Measurements from ENCODE around the gene ZNF394. TPM values are rescaled to one million over a fixed set of nuclear protein-coding genes. Genes with fewer than 3 reads are reported as not detected.

ZNF394 gene
- total and polyA plus RNA-seq, 2 of the 4 experiments (the other 2 are of a cell fraction) = 10.9 to 24.7 TPM

- Histone ChIP-seq H2BK120ac (ENCODE audit: low read depth, low read length) (no peak overlapping the region), H2BK20ac (ENCODE audit: low read depth, low read length) (no peak overlapping the region), H3K4me2 (ENCODE audit: low read depth, low read length) (no peak overlapping the region), H4K91ac (ENCODE audit: insufficient read depth, low read depth, low read length) (no peak overlapping the region), H2AFZ (replicated peaks; ENCODE audit: low read length, poor library complexity) (no peak overlapping the region), H4K8ac (ENCODE audit: low read depth in 2 of 2, low read length in 2 of 2) (no peak overlapping the region), H2AK5ac (ENCODE audit: low read depth, low read length) (no peak overlapping the region), H3K36me3 (ENCODE audit: control insufficient read depth, insufficient read depth, low read length) (peaks cover 33% of the 10 kb centered on the region), H3K9me1 (ENCODE audit: insufficient read depth, low read length) (no peaks in the 10 kb centered on the region), H3K9ac (ENCODE audit: low read depth, low read length) (no peak overlapping the region), H2AK9ac (replicated peaks; ENCODE audit: low read depth, low read length, poor library complexity) (no peak overlapping the region), H4K20me1 (ENCODE audit: insufficient read depth, low read length) (no peaks in the 10 kb centered on the region), H3K9me3 (ENCODE audit: control insufficient read depth, insufficient read depth, low read length) (peaks cover 29% of the 10 kb centered on the region), H2BK5ac (ENCODE audit: low read depth, low read length, poor library complexity, severe bottlenecking) (no peak overlapping the region), H3K14ac (replicated peaks; ENCODE audit: low read depth, low read length) (no peak overlapping the region), H3K4ac (ENCODE audit: low read depth, low read length) (no peak overlapping the region), H3K56ac (ENCODE audit: extremely low read depth, insufficient read depth, low read length) (no peak overlapping the region), H3K4me1 (ENCODE audit: control insufficient read depth, insufficient read depth, low read length) (no peaks in the 10 kb centered on the region), H3K18ac (ENCODE audit: low read depth, low read length) (no peak overlapping the region), H3K27ac (ENCODE audit: insufficient read depth, low read length) (no peak overlapping the region), H4K5ac (ENCODE audit: low read depth, low read length) (no peak overlapping the region), H2BK15ac (ENCODE audit: low read depth, low read length) (no peak overlapping the region), H3K79me1 (ENCODE audit: low read depth in 1 of 2, low read length in 2 of 2) (peaks cover 28 to 29% of the 10 kb centered on the region in 2 experiments), H3K23ac (ENCODE audit: low read depth, low read length) (no peak overlapping the region), H3K27me3 (ENCODE audit: control insufficient read depth, insufficient read depth, low read length) (no peaks in the 10 kb centered on the region), H3K4me3 (ENCODE audit: insufficient read depth, low read depth, low read length) (no peak overlapping the region)
- ChIA-PET POLR2A (ENCODE audit: unreplicated experiment) (no interaction called here), CTCF (no interaction called here)
- no peak for ATAC-seq (ENCODE audit: low read depth)
- WGBS, 2 experiments (ENCODE audit: extremely low coverage in 2 of 2, insufficient read length in 1 of 2) = no CpG with 5 or more reads among the region's 3 CpGs
- intact Hi-C loops (cut with micrococcal nuclease) = no loop called here
- no TSS peak for BruUV-seq (replicated peaks)
- dilution Hi-C loops (cut with HindIII; ENCODE audit: low sequenced_read_pairs, unreplicated experiment) = no loop called here
- DNase-seq = no peak
- TF ChIP-seq RCOR1 (IDR thresholded peaks at IDR 0.05; ENCODE audit: insufficient replicate concordance, low read length) = no peak
- no peak for TF ChIP-seq ELK1 (IDR thresholded peaks at IDR 0.05; ENCODE audit: borderline replicate concordance, low read depth, low read length)
- TF ChIP-seq MAZ (IDR thresholded peaks at IDR 0.05; ENCODE audit: borderline replicate concordance, low read depth, low read length) = no peak
- TF ChIP-seq NFE2L2 (IDR thresholded peaks at IDR 0.05; ENCODE audit: low read depth, low read length) = no peak
- no peak for TF ChIP-seq MXI1 (IDR thresholded peaks at IDR 0.05; ENCODE audit: borderline replicate concordance, low read depth, low read length)
- no peak for TF ChIP-seq USF2 (IDR thresholded peaks at IDR 0.05; ENCODE audit: low read depth, low read length)
- TF ChIP-seq MAFK (IDR thresholded peaks at IDR 0.05; ENCODE audit: low read depth, low read length) = no peak
- no peak for TF ChIP-seq RAD21 (IDR thresholded peaks at IDR 0.05; ENCODE audit: low read length)
- no peak for TF ChIP-seq CHD1 (IDR thresholded peaks at IDR 0.05; ENCODE audit: low read depth, low read length)
- no peak for TF ChIP-seq POLR2A (IDR thresholded peaks at IDR 0.05; ENCODE audit: low read depth, low read length)
- no peak for TF ChIP-seq CEBPB (IDR thresholded peaks at IDR 0.05; ENCODE audit: low read depth, low read length)
- no peak for TF ChIP-seq CTCF (conservative IDR thresholded peaks at IDR 0.05; ENCODE audit: low read depth, low read length)
- TF ChIP-seq BHLHE40 (IDR thresholded peaks at IDR 0.05; ENCODE audit: low read depth, low read length) = no peak
- TF ChIP-seq FOS (IDR thresholded peaks at IDR 0.05; ENCODE audit: low read depth, low read length) = no peak
- TF ChIP-seq SMC3 (IDR thresholded peaks at IDR 0.05; ENCODE audit: low read depth, low read length) = no peak
- no peak for TF ChIP-seq RFX5 (IDR thresholded peaks at IDR 0.05; ENCODE audit: low read depth, low read length)
- in situ Hi-C loops (cut with MboI; ENCODE audit: low sequenced_read_pairs) = no loop called here
Measured at GRCh38 chr7:99490878-99491277, 9.2 kb downstream of the ZNF394 start.
